ENCODE measurements around the gene FAM180A.
"Not testable (repeated sequence)": the region's sequence is repeated elsewhere in the genome, so short reads cannot be mapped to it uniquely, and the experiment has no call there.

The FAM180A gene

GRCh38 chr7:135745703-135746312, 2.8 kb downstream of the FAM180A start:
- Histone ChIP-seq H3K4me3 (ENCODE audit: low read length) (no peak overlapping the region), H3K27ac (ENCODE audit: low read depth, low read length) (no peak overlapping the region), H3K27me3 (ENCODE audit: control insufficient read depth, insufficient read depth, low read length) (no peaks in the 10 kb centered on the region), H3K4me1 (ENCODE audit: control insufficient read depth, insufficient read depth, low read length) (peaks cover 9% of the 10 kb centered on the region), H3K9ac (ENCODE audit: low read length) (no peak overlapping the region), H3K36me3 (ENCODE audit: control insufficient read depth, insufficient read depth, low read length) (no peaks in the 10 kb centered on the region)

DNA sequence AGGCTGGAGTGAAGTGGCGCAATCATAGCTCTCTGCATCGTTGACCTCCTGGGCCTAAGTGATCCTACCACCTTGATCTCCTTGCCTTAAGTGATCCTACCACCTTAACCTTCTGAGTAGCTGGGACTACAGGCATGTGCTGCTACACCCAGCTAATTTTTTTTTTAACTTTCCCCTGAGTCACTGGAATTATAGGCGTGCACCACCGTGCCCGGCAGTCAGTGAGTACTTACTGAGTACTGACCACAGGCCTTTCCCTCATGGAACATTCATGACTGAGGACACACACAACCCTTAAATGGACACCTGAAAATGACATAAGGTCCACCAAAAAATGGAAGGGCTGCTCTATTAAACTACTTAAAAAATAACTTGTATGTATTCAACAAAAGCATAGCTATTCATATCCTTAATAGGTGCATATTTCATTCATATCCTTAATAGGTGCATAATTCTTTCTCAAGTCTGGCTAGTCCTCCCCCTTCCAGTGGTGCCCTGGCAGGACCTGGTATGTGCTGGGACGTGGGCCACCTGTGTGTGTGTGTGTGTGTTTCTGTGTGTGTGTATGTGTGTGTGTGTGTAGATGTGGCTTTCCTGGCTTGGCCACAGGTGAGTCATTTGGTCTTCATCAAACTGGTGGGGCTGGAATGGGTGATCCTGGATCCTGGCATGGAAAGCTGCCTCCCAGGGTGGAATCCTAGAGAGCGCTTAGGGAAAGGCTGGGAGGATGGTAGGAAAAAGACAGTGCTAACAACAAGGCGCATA, 3.5 kb downstream of the FAM180A start:
- no peak overlapping the region for H3K9ac ChIP-seq (ENCODE audit: low read length)
- no peaks in the 10 kb centered on the region for H3K36me3 ChIP-seq (ENCODE audit: control insufficient read depth, insufficient read depth, low read length)
- no peak overlapping the region for H3K27ac ChIP-seq (ENCODE audit: low read depth, low read length)
- peaks cover 9% of the 10 kb centered on the region for H3K4me1 ChIP-seq (ENCODE audit: control insufficient read depth, insufficient read depth, low read length)
- H3K4me3 ChIP-seq (ENCODE audit: low read length): no peak overlapping the region
- H3K27me3 ChIP-seq (ENCODE audit: control insufficient read depth, insufficient read depth, low read length): no peaks in the 10 kb centered on the region

GRCh38 chr7:135743907-135744731, 4.5 kb downstream of the FAM180A start:
- Histone ChIP-seq H3K4me1 (ENCODE audit: control insufficient read depth, insufficient read depth, low read length) (peaks cover 8% of the 10 kb centered on the region), H3K27ac (ENCODE audit: low read depth, low read length) (no peak overlapping the region)

GRCh38 chr7:135742371-135742770, 6.2 kb downstream of the FAM180A start:
- no peaks in the 10 kb centered on the region for H3K27me3 ChIP-seq (ENCODE audit: control insufficient read depth, insufficient read depth, low read length)
- H3K36me3 ChIP-seq (ENCODE audit: control insufficient read depth, insufficient read depth, low read length): no peaks in the 10 kb centered on the region
- no peak overlapping the region for H3K9ac ChIP-seq (ENCODE audit: low read length)
- H3K4me1 ChIP-seq (ENCODE audit: control insufficient read depth, insufficient read depth, low read length): no peaks in the 10 kb centered on the region
- no peak overlapping the region for H3K27ac ChIP-seq (ENCODE audit: low read depth, low read length)
- no peak overlapping the region for H3K4me3 ChIP-seq (ENCODE audit: low read length)

More at GRCh38 chr7:135743907-135744731, 4.5 kb downstream of the FAM180A start:
- H3K9ac ChIP-seq (ENCODE audit: low read length): no peak overlapping the region
- H3K36me3 ChIP-seq (ENCODE audit: control insufficient read depth, insufficient read depth, low read length): no peaks in the 10 kb centered on the region
- H3K27me3 ChIP-seq (ENCODE audit: control insufficient read depth, insufficient read depth, low read length): no peaks in the 10 kb centered on the region
- no peak overlapping the region for H3K4me3 ChIP-seq (ENCODE audit: low read length)

GRCh38 chr7:135741905-135742304, 6.7 kb downstream of the FAM180A start:
- Histone ChIP-seq H3K4me1 (ENCODE audit: control insufficient read depth, insufficient read depth, low read length) (no peaks in the 10 kb centered on the region), H3K27ac (ENCODE audit: low read depth, low read length) (no peak overlapping the region), H3K36me3 (ENCODE audit: control insufficient read depth, insufficient read depth, low read length) (no peaks in the 10 kb centered on the region), H3K27me3 (ENCODE audit: control insufficient read depth, insufficient read depth, low read length) (no peaks in the 10 kb centered on the region), H3K9ac (ENCODE audit: low read length) (no peak overlapping the region), H3K4me3 (ENCODE audit: low read length) (no peak overlapping the region)

- no peak overlapping the region for H3K9ac ChIP-seq (ENCODE audit: low read length)
- no peaks in the 10 kb centered on the region for H3K4me1 ChIP-seq (ENCODE audit: control insufficient read depth, insufficient read depth, low read length)
- H3K27me3 ChIP-seq (ENCODE audit: control insufficient read depth, insufficient read depth, low read length): no peaks in the 10 kb centered on the region
- no peak overlapping the region for H3K4me3 ChIP-seq (ENCODE audit: low read length)
- H3K27ac ChIP-seq (ENCODE audit: low read depth, low read length): no peak overlapping the region
- H3K36me3 ChIP-seq (ENCODE audit: control insufficient read depth, insufficient read depth, low read length): no peaks in the 10 kb centered on the region
Observed at GRCh38 chr7:135740889-135741288, 7.7 kb downstream of the FAM180A start.

GRCh38 chr7:135737306-135737647, 11.3 kb downstream of the FAM180A start:
- H3K4me1 ChIP-seq (ENCODE audit: control insufficient read depth, insufficient read depth, low read length); H3K27ac ChIP-seq (ENCODE audit: low read depth, low read length); H3K27me3 ChIP-seq (ENCODE audit: control insufficient read depth, insufficient read depth, low read length); H3K9ac ChIP-seq (ENCODE audit: low read length); H3K36me3 ChIP-seq (ENCODE audit: control insufficient read depth, insufficient read depth, low read length); H3K4me3 ChIP-seq (ENCODE audit: low read length): not testable (repeated sequence)

GRCh38 chr7:135736586-135737305, 11.9 kb downstream of the FAM180A start:
- no peaks in the 10 kb centered on the region for H3K4me1 ChIP-seq (ENCODE audit: control insufficient read depth, insufficient read depth, low read length)
- H3K27me3 ChIP-seq (ENCODE audit: control insufficient read depth, insufficient read depth, low read length): no peaks in the 10 kb centered on the region
- H3K27ac ChIP-seq (ENCODE audit: low read depth, low read length): no peak overlapping the region
- H3K4me3 ChIP-seq (ENCODE audit: low read length): no peak overlapping the region
- no peaks in the 10 kb centered on the region for H3K36me3 ChIP-seq (ENCODE audit: control insufficient read depth, insufficient read depth, low read length)
- no peak overlapping the region for H3K9ac ChIP-seq (ENCODE audit: low read length)

- H3K4me1 ChIP-seq (ENCODE audit: control insufficient read depth, insufficient read depth, low read length): no peaks in the 10 kb centered on the region
- no peak overlapping the region for H3K4me3 ChIP-seq (ENCODE audit: low read length)
- H3K27me3 ChIP-seq (ENCODE audit: control insufficient read depth, insufficient read depth, low read length): no peaks in the 10 kb centered on the region
- H3K27ac ChIP-seq (ENCODE audit: low read depth, low read length): no peak overlapping the region
- H3K36me3 ChIP-seq (ENCODE audit: control insufficient read depth, insufficient read depth, low read length): no peaks in the 10 kb centered on the region
- no peak overlapping the region for H3K9ac ChIP-seq (ENCODE audit: low read length)
Observed at GRCh38 chr7:135734343-135734689, 14.3 kb downstream of the FAM180A start.

- H3K27me3 ChIP-seq (ENCODE audit: control insufficient read depth, insufficient read depth, low read length): no peaks in the 10 kb centered on the region
Observed at GRCh38 chr7:135733603-135734342, 14.8 kb downstream of the FAM180A start.

DNA sequence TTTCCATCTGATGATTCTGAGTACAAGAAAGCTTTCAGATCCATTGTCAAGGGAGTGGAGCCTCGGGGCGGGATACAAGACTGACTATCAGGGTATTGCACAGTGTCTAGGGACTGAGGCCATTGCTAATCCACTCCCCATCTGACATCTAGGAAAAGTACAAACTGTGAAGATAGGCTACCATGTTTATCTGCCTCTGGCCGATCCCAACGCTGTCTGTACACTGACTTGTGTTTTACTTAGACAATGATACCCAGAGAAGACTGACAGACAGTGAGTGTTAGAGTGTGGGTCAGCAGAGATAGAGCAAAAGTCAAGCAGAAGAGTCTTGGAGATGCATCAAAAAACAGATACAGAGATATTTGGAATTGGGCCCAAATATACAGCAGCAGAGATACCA, 17.5 kb downstream of the FAM180A start:
- Histone ChIP-seq H3K4me3 (ENCODE audit: low read length) (no peak overlapping the region), H3K4me1 (ENCODE audit: control insufficient read depth, insufficient read depth, low read length) (no peaks in the 10 kb centered on the region), H3K27me3 (ENCODE audit: control insufficient read depth, insufficient read depth, low read length) (no peaks in the 10 kb centered on the region), H3K9ac (ENCODE audit: low read length) (no peak overlapping the region), H3K27ac (ENCODE audit: low read depth, low read length) (no peak overlapping the region), H3K36me3 (ENCODE audit: control insufficient read depth, insufficient read depth, low read length) (no peaks in the 10 kb centered on the region)

More at GRCh38 chr7:135733603-135734342, 14.8 kb downstream of the FAM180A start:
- Histone ChIP-seq H3K27ac (ENCODE audit: low read depth, low read length) (no peak overlapping the region), H3K9ac (ENCODE audit: low read length) (no peak overlapping the region), H3K4me1 (ENCODE audit: control insufficient read depth, insufficient read depth, low read length) (no peaks in the 10 kb centered on the region), H3K4me3 (ENCODE audit: low read length) (no peak overlapping the region), H3K36me3 (ENCODE audit: control insufficient read depth, insufficient read depth, low read length) (no peaks in the 10 kb centered on the region)

GRCh38 chr7:135729230-135729629, 19.4 kb downstream of the FAM180A start:
- Histone ChIP-seq H3K27me3 (ENCODE audit: control insufficient read depth, insufficient read depth, low read length) (no peaks in the 10 kb centered on the region), H3K36me3 (ENCODE audit: control insufficient read depth, insufficient read depth, low read length) (no peaks in the 10 kb centered on the region), H3K4me1 (ENCODE audit: control insufficient read depth, insufficient read depth, low read length) (no peaks in the 10 kb centered on the region), H3K9ac (ENCODE audit: low read length) (no peak overlapping the region), H3K27ac (ENCODE audit: low read depth, low read length) (no peak overlapping the region), H3K4me3 (ENCODE audit: low read length) (no peak overlapping the region)
